Measurements from ENCODE around the gene SRSF4. TPM values are rescaled to one million over a fixed set of nuclear protein-coding genes. Genes with fewer than 3 reads are reported as not detected.

The SRSF4 gene
- total and polyA plus RNA-seq, 9 of the 15 experiments (the other 6 are each of a cell fraction or from before 2014, with no cell fraction given) = 15.9 to 132 (median 82.0) TPM

DNA sequence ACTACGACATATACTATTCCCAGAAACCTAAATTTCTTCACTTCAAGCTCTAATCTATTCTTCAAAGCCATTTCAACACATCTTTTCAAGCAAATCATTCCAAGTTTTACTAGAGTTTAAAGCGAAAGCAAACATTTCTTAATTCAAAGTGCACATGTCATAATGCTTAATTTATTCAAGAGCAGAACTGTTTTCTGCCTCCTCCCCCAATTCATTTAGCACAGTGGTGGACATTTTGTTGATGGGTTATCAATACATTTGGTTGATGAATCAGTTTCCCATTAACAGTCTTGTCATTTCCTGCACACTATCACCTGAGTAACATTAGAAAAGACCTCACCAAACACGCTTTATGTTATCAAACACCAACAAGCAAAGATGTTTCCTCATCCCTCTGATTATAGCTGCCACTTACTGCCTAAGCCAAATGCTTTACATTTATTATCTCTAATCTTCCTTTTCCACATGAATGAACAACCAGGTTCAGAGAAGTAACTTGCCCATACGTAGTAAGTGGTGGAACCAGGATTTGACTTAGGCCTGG is 2.0 kb downstream of the SRSF4 start (continued):
- TF ChIP-seq, protein P1, sequence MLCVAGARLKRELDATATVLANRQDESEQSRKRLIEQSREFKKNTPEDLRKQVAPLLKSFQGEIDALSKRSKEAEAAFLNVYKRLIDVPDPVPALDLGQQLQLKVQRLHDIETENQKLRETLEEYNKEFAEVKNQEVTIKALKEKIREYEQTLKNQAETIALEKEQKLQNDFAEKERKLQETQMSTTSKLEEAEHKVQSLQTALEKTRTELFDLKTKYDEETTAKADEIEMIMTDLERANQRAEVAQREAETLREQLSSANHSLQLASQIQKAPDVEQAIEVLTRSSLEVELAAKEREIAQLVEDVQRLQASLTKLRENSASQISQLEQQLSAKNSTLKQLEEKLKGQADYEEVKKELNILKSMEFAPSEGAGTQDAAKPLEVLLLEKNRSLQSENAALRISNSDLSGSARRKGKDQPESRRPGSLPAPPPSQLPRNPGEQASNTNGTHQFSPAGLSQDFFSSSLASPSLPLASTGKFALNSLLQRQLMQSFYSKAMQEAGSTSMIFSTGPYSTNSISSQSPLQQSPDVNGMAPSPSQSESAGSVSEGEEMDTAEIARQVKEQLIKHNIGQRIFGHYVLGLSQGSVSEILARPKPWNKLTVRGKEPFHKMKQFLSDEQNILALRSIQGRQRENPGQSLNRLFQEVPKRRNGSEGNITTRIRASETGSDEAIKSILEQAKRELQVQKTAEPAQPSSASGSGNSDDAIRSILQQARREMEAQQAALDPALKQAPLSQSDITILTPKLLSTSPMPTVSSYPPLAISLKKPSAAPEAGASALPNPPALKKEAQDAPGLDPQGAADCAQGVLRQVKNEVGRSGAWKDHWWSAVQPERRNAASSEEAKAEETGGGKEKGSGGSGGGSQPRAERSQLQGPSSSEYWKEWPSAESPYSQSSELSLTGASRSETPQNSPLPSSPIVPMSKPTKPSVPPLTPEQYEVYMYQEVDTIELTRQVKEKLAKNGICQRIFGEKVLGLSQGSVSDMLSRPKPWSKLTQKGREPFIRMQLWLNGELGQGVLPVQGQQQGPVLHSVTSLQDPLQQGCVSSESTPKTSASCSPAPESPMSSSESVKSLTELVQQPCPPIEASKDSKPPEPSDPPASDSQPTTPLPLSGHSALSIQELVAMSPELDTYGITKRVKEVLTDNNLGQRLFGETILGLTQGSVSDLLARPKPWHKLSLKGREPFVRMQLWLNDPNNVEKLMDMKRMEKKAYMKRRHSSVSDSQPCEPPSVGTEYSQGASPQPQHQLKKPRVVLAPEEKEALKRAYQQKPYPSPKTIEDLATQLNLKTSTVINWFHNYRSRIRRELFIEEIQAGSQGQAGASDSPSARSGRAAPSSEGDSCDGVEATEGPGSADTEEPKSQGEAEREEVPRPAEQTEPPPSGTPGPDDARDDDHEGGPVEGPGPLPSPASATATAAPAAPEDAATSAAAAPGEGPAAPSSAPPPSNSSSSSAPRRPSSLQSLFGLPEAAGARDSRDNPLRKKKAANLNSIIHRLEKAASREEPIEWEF (CRISPR knock-in tag; IDR thresholded peaks at IDR 0.05) = peak; percentile 92
- TF ChIP-seq MECOM (CRISPR knock-in tag; IDR thresholded peaks at IDR 0.05) (no peak), CBFA2T2 (conservative IDR thresholded peaks at IDR 0.05) (peak; percentile 85), JUN (IDR thresholded peaks at IDR 0.05; ENCODE audit: borderline replicate concordance, low read depth, low read length) (no peak), JUN (CRISPR knock-in tag; IDR thresholded peaks at IDR 0.05; ENCODE audit: borderline replicate concordance) (no peak), HDAC1 (IDR thresholded peaks at IDR 0.05) (peak in 1 of 2 experiments; percentile 73; a peak in 2 of 4 replicates), ZNF766 (CRISPR knock-in tag; conservative IDR thresholded peaks at IDR 0.05) (no peak), RCOR1 (IDR thresholded peaks at IDR 0.05; ENCODE audit: borderline replicate concordance in 1 of 2, low read depth in 2 of 2, low read length in 2 of 2) (peak in 1 of 2 experiments; percentile 88; a peak in 3 of 4 replicates), ZNF79 (CRISPR knock-in tag; IDR thresholded peaks at IDR 0.05; ENCODE audit: low read depth) (no peak), MED1 (CRISPR knock-in tag; IDR thresholded peaks at IDR 0.05; ENCODE audit: borderline replicate concordance) (no peak), ID3 (CRISPR knock-in tag; IDR thresholded peaks at IDR 0.05) (no peak), ID3 (tag; IDR thresholded peaks at IDR 0.05) (no peak), MEF2D (tag; conservative IDR thresholded peaks at IDR 0.05; ENCODE audit: low read depth) (no peak), EP400 (IDR thresholded peaks at IDR 0.05) (no peak; the same call in 1 of the 2 replicates), NCOR1 (IDR thresholded peaks at IDR 0.05) (peak; percentile 85)
- TF ChIP-seq, protein P2, sequence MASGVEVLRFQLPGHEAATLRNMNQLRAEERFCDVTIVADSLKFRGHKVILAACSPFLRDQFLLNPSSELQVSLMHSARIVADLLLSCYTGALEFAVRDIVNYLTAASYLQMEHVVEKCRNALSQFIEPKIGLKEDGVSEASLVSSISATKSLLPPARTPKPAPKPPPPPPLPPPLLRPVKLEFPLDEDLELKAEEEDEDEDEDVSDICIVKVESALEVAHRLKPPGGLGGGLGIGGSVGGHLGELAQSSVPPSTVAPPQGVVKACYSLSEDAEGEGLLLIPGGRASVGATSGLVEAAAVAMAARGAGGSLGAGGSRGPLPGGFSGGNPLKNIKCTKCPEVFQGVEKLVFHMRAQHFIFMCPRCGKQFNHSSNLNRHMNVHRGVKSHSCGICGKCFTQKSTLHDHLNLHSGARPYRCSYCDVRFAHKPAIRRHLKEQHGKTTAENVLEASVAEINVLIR (CRISPR knock-in tag; IDR thresholded peaks at IDR 0.05) = no peak
- TF ChIP-seq, protein P3, sequence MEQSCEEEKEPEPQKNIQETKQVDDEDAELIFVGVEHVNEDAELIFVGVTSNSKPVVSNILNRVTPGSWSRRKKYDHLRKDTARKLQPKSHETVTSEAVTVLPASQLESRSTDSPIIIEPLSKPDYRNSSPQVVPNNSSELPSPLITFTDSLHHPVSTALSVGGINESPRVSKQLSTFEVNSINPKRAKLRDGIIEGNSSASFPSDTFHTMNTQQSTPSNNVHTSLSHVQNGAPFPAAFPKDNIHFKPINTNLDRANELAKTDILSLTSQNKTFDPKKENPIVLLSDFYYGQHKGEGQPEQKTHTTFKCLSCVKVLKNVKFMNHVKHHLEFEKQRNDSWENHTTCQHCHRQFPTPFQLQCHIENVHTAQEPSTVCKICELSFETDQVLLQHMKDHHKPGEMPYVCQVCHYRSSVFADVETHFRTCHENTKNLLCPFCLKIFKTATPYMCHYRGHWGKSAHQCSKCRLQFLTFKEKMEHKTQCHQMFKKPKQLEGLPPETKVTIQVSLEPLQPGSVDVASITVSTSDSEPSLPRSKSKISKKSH (CRISPR knock-in tag; IDR thresholded peaks at IDR 0.05) = no peak
- TF ChIP-seq, protein P4, sequence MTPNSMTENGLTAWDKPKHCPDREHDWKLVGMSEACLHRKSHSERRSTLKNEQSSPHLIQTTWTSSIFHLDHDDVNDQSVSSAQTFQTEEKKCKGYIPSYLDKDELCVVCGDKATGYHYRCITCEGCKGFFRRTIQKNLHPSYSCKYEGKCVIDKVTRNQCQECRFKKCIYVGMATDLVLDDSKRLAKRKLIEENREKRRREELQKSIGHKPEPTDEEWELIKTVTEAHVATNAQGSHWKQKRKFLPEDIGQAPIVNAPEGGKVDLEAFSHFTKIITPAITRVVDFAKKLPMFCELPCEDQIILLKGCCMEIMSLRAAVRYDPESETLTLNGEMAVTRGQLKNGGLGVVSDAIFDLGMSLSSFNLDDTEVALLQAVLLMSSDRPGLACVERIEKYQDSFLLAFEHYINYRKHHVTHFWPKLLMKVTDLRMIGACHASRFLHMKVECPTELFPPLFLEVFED (CRISPR knock-in tag; conservative IDR thresholded peaks at IDR 0.05) = no peak

All from K562 (cell line).